IPS DF 6.9 (cell line): ENCODE data around the gene CREBRF.
"Not testable (repeated sequence)": the region's sequence is repeated elsewhere in the genome, so short reads cannot be mapped to it uniquely, and the experiment has no call there.

Experiments
- DNase-seq: peaks from one replicate; pipeline ENCODE4 v3.0.0-alpha.2; 2013; ENCODE audit warnings: low read depth, low spot score
- H3K27ac ChIP-seq: one replicate; pipeline ENCODE4 v1.5.1; 2013; ENCODE audit warnings: low read length, control low read depth
- H3K27me3 ChIP-seq: 2 replicates; pipeline ENCODE4 v1.6.1; 2013; ENCODE audit warnings: mild to moderate bottlenecking, low read length; ENCODE audit not compliant: control insufficient read depth, insufficient read depth
- H3K36me3 ChIP-seq: 2 replicates; pipeline ENCODE4 v1.6.1; 2013; ENCODE audit warnings: low read length; ENCODE audit not compliant: control insufficient read depth, insufficient read depth
- H3K4me1 ChIP-seq: 2 replicates; pipeline ENCODE4 v1.6.1; 2013; ENCODE audit warnings: low read length; ENCODE audit not compliant: control insufficient read depth, insufficient read depth
- H3K4me3 ChIP-seq: 2 replicates; pipeline ENCODE4 v1.5.1; 2013; ENCODE audit warnings: mild to moderate bottlenecking, low read length
- H3K9me3 ChIP-seq: 2 replicates; pipeline ENCODE4 v1.6.1; 2013; ENCODE audit warnings: low read length, inconsistent platforms; ENCODE audit not compliant: control insufficient read depth, insufficient read depth
- WGBS: extraction: QIAGEN DNeasy Blood & Tissue Kit; methylation state at CpG from one replicate; pipeline ENCODE4 v1.1.7; 2013; ENCODE audit warnings: mixed read lengths, missing lambda C conversion rate; ENCODE audit not compliant: insufficient read length, insufficient coverage; 5-methylcytosine and 5-hydroxymethylcytosine counted together

Gene CREBRF

DNA sequence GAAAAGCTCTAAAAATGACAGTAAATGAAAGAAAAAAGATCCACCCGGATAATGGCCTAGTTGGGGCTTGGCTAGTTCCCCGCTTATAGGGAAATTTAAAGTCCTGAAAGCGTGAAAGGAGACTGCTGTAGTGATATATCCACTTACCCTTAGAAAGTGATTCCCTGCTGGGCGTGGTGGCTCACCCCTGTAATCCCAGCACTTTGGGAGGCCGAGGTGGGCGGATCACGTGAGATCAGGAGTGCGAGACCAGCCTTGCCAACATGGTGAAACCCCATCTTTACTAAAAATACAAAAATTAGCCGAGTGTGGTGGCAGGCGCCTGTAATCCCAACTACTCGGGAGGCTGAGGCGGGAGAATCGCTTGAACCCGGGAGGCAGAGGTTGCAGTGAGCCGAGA lies 39.1 kb upstream of the CREBRF start:
- no CpG with 5 or more reads among the region's 15 CpGs for WGBS
- not testable (repeated sequence) for H3K36me3 ChIP-seq, H3K4me1 ChIP-seq, H3K4me3 ChIP-seq, H3K27me3 ChIP-seq, DNase-seq, H3K27ac ChIP-seq, H3K9me3 ChIP-seq

DNA sequence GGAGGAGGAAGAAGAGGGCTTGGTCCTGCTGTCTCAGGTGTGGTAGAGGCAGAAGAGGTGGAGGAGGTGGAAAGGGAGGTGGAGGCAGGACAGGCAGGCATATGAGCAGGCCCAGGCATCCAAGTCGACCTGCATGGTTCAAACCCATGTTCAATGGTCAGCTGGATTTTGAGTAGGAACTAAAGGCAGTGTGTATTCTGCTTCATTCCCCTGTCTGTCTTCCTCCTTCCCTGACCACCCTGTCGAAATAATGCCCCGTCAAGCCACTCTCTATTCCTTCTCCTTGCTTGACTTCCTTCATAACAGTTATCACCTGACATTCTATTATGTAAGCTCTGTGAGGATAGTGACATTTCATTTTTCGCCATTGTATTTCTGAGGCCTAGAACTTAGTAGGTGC lies 37.8 kb upstream of the CREBRF start:
- no peak overlapping the region for H3K4me3 ChIP-seq
- no CpG with 5 or more reads among the region's 4 CpGs for WGBS
- no peaks in the 10 kb centered on the region for H3K27me3 ChIP-seq
- no peaks in the 10 kb centered on the region for H3K9me3 ChIP-seq
- H3K36me3 ChIP-seq: peaks cover 3% of the 10 kb centered on the region; the same call in 1 of the 2 replicates
- DNase-seq: no peak
- no peak overlapping the region for H3K27ac ChIP-seq
- H3K4me1 ChIP-seq: 0 out of 2 replicates have a peak, but pooled peaks cover 2% of the 10 kb centered on the region

DNA sequence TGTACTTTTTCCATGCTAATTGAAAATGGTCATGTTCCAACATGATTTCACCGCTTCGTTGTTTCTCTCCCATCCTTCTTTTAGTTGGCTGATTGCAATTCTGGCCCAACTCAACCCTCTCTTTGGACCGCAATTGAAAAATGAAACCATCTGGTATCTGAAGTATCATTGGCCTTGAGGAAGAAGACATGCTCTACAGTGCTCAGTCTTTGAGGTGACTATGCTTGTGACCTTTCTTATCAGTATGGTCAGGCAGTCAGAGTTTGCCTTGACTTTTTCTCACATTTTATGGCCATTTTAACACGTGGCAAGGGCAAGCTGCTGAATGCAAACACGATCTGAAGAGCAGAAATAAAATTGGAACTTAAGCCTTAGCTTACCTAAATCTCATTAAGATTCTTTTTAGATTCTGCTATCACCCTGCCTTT lies 36.0 kb upstream of the CREBRF start:
- H3K36me3 ChIP-seq: peaks cover 3% of the 10 kb centered on the region; the same call in 1 of the 2 replicates
- no CpG with 5 or more reads among the region's 5 CpGs for WGBS
- no peak overlapping the region for H3K27ac ChIP-seq
- DNase-seq: no peak
- H3K27me3 ChIP-seq: no peaks in the 10 kb centered on the region
- H3K4me1 ChIP-seq: 0 out of 2 replicates have a peak, but pooled peaks cover 2% of the 10 kb centered on the region
- no peak overlapping the region for H3K4me3 ChIP-seq
- no peaks in the 10 kb centered on the region for H3K9me3 ChIP-seq

DNA sequence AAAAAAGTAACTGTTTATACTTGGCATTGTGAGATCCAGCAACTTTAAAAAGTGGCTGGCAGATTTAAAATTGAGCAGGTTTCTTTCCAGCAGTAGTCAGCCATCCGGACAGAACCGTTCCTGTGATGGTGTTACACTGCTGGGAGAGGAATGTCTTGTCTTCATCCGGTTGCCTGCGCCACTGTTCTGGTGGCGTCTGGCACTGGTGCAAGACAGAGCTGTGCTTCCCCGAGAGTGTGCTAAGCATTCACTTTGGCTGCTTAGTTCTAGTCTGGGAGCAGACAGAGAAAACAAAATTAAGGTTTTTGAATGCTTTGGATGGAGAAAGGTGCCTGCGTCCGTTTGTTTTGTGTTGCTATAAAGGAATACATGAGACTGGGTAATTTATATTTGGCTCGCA lies 35.5 kb upstream of the CREBRF start:
- Histone ChIP-seq H3K4me3 (no peak overlapping the region), H3K36me3 (peaks cover 3% of the 10 kb centered on the region; the same call in 1 of the 2 replicates), H3K4me1 (0 out of 2 replicates have a peak, but pooled peaks cover 2% of the 10 kb centered on the region), H3K27me3 (no peaks in the 10 kb centered on the region), H3K9me3 (no peaks in the 10 kb centered on the region), H3K27ac (no peak overlapping the region)
- no CpG with 5 or more reads among the region's 9 CpGs for WGBS
- DNase-seq: no peak

DNA sequence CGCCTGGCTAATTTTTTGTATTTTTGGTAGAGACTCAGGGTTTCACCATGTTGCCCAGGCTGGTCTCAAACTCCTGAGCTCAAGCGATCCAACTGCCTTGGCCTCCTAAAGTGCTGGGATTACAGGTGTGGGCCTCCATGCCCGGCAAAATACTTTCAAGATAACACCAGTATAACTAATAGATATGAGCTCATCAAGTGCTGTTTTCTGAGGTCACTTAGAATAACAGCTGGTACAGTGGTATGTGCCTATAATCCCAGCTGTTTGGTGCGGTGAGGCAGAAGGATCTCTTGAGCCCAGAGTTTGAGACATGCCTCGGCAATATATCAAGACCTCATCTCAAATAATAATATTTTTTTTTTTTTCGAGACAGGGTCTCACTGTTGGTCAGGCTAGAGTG lies 30.5 kb upstream of the CREBRF start:
- Histone ChIP-seq H3K4me3 (no peak overlapping the region), H3K27ac (no peak overlapping the region), H3K4me1 (0 out of 2 replicates have a peak, but pooled peaks cover 2% of the 10 kb centered on the region), H3K27me3 (no peaks in the 10 kb centered on the region), H3K9me3 (no peaks in the 10 kb centered on the region), H3K36me3 (no peaks in the 10 kb centered on the region)
- DNase-seq: no peak
- no CpG with 5 or more reads among the region's 6 CpGs for WGBS

DNA sequence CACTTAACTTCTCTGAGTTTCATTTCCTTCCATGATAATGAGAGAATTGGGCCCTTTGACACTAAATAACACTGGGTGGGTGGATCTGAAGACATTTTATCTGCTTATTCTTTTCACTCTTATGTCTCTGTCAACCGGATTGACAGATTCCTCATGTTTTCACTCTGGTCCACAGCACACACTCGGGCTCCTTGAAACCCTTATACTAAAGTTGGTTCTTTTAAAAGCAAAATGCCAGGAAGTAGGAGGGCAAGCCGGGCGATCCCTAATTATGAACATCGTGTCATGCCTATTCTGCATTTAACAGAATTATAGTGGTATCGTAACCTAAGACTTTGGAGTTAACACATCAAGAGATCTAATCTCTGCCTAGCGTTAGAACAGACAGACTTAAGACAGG lies 28.2 kb upstream of the CREBRF start:
- DNase-seq: no peak
- Histone ChIP-seq H3K36me3 (no peaks in the 10 kb centered on the region), H3K4me1 (0 out of 2 replicates have a peak, but pooled peaks cover 2% of the 10 kb centered on the region), H3K9me3 (no peaks in the 10 kb centered on the region), H3K27ac (no peak overlapping the region), H3K4me3 (no peak overlapping the region), H3K27me3 (no peaks in the 10 kb centered on the region)
- WGBS: no CpG with 5 or more reads among the region's 7 CpGs

DNA sequence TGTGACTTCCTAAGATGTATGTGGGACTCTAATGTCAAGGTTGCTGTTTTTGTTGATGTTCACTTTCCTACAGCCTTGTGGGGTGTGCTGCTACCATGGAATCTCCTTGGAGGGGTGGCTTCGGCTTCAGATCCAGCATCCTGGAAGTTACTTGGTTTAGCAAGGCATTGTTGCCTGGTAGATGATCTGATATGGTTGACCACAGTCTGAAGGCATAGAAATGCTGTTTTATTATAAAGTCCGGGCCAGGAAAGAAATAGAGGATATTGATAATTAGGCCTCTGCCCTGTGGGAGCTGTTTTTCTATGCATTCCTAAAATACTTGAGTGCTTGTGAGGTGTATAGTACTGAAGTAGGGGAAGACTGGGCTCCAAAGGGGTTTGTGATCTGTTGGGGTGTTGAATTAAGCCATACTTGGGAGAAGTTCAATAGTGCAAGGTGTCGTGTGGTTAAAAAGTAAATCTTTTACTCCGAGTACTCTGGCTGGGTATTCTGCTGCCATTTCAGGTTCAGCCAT lies 27.3 kb upstream of the CREBRF start:
- Histone ChIP-seq H3K4me3 (no peak overlapping the region), H3K36me3 (no peaks in the 10 kb centered on the region), H3K27ac (no peak overlapping the region), H3K9me3 (no peaks in the 10 kb centered on the region), H3K27me3 (no peaks in the 10 kb centered on the region), H3K4me1 (0 out of 2 replicates have a peak, but pooled peaks cover 2% of the 10 kb centered on the region)
- WGBS: no CpG with 5 or more reads among the region's 4 CpGs
- DNase-seq: no peak

DNA sequence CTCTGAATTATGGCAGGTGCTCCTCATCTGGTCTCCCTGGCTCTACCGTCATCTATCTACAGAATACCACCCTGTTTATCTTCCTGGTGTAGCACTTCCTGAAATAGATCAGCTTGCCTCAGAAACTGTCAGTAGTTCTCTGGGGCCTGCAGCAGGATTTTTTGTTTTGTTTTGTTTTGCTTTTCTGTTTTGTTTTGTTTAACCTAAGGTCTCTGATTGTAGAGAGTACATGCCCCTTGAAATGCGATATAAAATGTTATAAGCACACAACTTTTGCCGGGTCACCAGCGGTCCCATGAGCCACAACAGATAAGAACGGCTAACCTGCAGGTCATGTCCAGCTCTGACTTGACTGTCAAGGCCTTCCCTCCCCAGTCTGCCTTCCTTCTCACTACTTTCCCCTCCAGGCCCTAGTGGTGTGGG lies 26.6 kb upstream of the CREBRF start:
- no peaks in the 10 kb centered on the region; the same call in 1 of the 2 replicates for H3K27me3 ChIP-seq
- H3K4me3 ChIP-seq: no peak overlapping the region
- H3K36me3 ChIP-seq: 0 out of 2 replicates have a peak, but pooled peaks cover 3% of the 10 kb centered on the region
- WGBS: no CpG with 5 or more reads among the region's 5 CpGs
- H3K4me1 ChIP-seq: 0 out of 2 replicates have a peak, but pooled peaks cover 2% of the 10 kb centered on the region
- no peaks in the 10 kb centered on the region for H3K9me3 ChIP-seq
- no peak overlapping the region for H3K27ac ChIP-seq
- no peak for DNase-seq

DNA sequence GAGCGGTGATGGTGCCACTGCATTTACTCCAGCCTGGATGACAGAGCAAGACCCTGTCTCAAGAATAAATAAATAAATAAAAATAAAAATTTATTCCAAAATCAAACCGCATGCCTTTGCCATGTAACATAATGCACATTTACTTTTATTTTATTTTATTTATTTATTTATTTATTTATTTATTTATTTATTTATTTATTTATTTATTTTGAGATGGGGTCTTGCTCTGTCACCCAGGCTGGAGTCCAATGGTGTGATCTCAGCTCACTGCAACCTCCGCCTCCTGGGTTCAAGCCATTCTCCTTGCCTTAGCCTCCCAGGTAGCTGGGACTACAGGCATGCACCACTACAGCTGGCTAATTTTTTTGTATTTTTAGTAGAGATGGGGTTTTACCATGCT lies 24.1 kb upstream of the CREBRF start:
- not testable (repeated sequence) for H3K27ac ChIP-seq

DNA sequence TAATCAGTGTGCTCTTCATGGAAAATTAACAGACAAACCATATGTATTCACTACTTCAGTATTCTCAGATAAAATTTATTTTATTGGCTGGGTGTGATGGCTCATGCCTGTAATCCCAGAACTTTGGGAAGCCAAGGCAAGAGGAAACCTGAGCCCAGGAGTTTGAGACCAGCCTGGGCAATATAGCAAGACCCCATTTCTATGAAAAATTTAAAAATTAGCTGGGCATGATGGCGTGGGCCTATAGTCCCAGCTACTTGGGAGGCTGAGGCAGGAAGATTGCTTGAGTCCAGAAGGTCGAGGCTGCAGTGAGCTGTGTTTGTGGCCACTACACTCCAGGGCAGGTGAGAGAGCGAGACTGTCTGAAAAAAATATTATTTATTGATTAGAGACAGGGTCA lies 23.4 kb upstream of the CREBRF start:
- no CpG with 5 or more reads among the region's 3 CpGs for WGBS
- Histone ChIP-seq H3K4me1 (0 out of 2 replicates have a peak, but pooled peaks cover 2% of the 10 kb centered on the region), H3K9me3 (no peaks in the 10 kb centered on the region), H3K27ac (no peak overlapping the region), H3K36me3 (0 out of 2 replicates have a peak, but pooled peaks cover 3% of the 10 kb centered on the region), H3K4me3 (no peak overlapping the region), H3K27me3 (no peaks in the 10 kb centered on the region; the same call in 1 of the 2 replicates)
- DNase-seq: no peak

More for the DNA sequence above, 24.1 kb upstream of the CREBRF start:
- H3K9me3 ChIP-seq, H3K4me1 ChIP-seq, DNase-seq, H3K4me3 ChIP-seq, H3K36me3 ChIP-seq, H3K27me3 ChIP-seq: not testable (repeated sequence)
- 100% methylated on average over 1 of the region's 3 CpGs for WGBS

DNA sequence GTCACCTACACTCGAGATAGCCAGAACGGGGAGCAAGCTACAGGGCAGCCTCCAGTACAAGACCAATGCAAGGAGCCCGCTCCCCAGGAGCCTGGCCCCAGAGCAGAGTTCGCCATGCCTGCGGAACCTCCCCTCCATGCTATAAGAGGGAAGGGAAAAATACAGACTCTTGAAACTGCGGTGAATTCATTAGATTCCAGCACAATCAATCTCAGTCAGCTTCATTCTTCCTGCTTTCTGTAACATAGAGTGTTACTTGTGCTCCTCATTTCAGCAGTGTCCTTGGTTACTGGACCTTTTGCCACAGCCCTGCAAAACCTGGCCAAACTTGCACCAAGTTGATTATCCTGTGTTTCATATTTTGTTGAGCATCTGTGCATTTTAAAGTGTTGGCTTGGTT lies 22.2 kb upstream of the CREBRF start:
- no peaks in the 10 kb centered on the region for H3K4me1 ChIP-seq
- H3K27ac ChIP-seq: no peak overlapping the region
- no CpG with 5 or more reads among the region's 6 CpGs for WGBS
- 0 out of 2 replicates have a peak, but pooled peaks cover 3% of the 10 kb centered on the region for H3K36me3 ChIP-seq
- no peaks in the 10 kb centered on the region; the same call in 1 of the 2 replicates for H3K27me3 ChIP-seq
- no peak overlapping the region for H3K4me3 ChIP-seq
- no peak for DNase-seq
- H3K9me3 ChIP-seq: no peaks in the 10 kb centered on the region
